Loucy (cell line): ENCODE results near the gene TNIP1.

Experiments used
- EZH2phosphoT487 ChIP-seq: fragments of 200-600 bp; IDR thresholded peaks from 2 replicates; pipeline ENCODE4 v1.6.1; 2018; ENCODE audit warnings: antibody characterized with exemption, mild to moderate bottlenecking, moderate library complexity, borderline replicate concordance
- TF ChIP-seq, protein P1 (sequence below): fragments of 200-600 bp; sonication (generic); conservative IDR thresholded peaks from 2 replicates; pipeline ENCODE4 v1.5.1; 2014; ENCODE audit warnings: mild to moderate bottlenecking, antibody characterized with exemption, low read length

DNA sequence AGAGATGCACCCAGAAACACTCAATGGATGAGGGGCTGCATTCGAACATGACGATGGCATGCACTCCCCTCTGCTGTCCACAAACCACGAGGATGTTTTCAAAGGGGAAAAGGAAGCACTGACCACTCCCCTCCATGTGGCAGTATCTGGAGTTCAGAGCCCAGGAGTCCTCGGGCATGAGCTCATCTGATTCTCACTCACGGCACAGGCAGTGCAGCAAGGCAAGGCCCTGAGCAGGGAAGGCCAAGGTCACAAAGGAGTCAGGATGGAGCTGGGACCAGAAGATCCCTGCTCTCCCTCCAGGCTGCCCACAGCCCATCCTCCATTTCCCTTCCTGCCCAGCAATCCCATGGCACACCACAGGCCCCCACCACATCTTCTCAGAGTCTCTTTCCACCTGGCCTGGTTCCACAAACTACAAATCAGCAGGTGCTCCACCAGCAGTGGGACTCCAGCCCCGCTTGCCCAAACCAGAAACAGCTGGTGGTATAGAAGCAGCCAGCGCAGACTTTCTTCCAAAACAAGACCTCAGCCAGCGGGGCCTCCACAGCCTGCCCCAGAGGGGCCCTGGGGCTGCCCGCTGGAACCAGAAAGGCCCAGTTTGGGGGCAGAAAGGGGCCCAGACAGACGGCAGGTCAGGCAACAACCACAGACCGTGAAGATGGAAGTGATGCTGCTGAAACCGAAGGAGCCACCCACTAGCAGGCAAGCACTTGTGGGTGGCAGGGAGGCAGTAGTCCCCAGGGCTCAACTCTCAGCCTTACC, 12.2 kb downstream of the TNIP1 start:
- TF ChIP-seq, protein P1, sequence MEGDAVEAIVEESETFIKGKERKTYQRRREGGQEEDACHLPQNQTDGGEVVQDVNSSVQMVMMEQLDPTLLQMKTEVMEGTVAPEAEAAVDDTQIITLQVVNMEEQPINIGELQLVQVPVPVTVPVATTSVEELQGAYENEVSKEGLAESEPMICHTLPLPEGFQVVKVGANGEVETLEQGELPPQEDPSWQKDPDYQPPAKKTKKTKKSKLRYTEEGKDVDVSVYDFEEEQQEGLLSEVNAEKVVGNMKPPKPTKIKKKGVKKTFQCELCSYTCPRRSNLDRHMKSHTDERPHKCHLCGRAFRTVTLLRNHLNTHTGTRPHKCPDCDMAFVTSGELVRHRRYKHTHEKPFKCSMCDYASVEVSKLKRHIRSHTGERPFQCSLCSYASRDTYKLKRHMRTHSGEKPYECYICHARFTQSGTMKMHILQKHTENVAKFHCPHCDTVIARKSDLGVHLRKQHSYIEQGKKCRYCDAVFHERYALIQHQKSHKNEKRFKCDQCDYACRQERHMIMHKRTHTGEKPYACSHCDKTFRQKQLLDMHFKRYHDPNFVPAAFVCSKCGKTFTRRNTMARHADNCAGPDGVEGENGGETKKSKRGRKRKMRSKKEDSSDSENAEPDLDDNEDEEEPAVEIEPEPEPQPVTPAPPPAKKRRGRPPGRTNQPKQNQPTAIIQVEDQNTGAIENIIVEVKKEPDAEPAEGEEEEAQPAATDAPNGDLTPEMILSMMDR = no peak
- no peak for TF ChIP-seq EZH2phosphoT487
